KOPT-K1 (cell line): Measurements from ENCODE around the gene PRAF2.
A peak's percentile ranks its signal among the peaks of the same experiment; 100 is the strongest.

Experiments
- H3K27ac ChIP-seq: fragments of 200-600 bp; sonication (generic); 2 replicates; pipeline ENCODE4 v1.5.1; 2016; ENCODE audit warnings: antibody characterized with exemption, mild to moderate bottlenecking, low read depth, low read length; ENCODE audit not compliant: poor library complexity, severe bottlenecking
- H3K36me3 ChIP-seq: fragments of 200-600 bp; sonication (generic); 2 replicates; pipeline ENCODE4 v1.5.1; 2017; ENCODE audit warnings: antibody characterized with exemption, mild to moderate bottlenecking, low read length, moderate library complexity; ENCODE audit not compliant: insufficient read depth
- H3K9me3 ChIP-seq: fragments of 200-600 bp; sonication (generic); 2 replicates; pipeline ENCODE4 v1.5.1; 2017; ENCODE audit warnings: antibody characterized with exemption, low read length, mild to moderate bottlenecking; ENCODE audit not compliant: insufficient read depth, poor library complexity, severe bottlenecking

The PRAF2 gene

DNA sequence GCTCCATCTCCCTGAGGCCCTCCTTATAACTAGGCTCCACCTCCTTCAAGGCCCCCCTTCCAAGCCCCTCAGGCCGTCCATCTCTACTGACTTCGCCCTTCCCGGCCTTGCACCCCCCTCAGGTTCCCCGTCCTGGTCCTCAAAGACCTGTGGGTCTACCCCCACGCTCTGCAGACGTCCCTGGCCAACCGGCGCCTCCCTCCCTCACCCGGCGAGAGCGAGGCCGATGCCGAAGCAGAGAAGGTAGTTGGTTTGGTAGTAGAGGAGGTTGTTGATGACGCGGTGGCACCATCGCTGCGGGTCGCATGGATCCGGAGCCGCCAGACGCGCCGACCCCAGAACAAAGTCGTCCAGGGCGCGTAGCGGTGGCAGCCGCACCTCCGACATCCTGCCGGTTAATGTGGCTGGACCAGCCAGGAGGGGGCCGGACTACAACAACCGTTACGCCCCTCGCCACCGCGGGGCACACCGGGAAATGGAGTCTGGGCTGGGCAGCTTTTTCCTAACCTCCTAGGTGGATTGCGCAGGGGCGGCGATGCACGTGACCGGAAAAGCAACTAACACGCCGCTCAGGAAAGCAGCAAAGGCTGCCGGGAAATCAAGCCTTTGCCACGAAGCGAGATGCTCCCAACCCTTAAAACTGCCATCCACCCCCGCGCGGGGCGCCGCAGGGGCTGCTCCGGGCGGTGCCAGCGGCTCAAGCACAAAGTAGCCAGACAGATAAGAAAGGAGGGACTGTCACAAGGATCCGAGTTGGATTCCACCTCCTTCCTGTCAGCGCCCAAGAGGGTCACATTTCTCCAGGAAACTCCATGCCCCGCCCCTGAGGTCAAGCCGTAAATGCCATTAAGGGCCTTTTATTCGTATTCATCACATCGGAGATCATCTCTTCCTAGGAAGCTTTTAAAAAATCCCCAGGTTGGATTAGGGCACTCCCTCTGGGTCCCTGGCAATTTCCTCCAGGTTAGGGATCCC is at the start of gene PRAF2:
PRAF2 (minus strand) TSS at position 402 of the 975 bp plus-strand sequence; CDS start at position 387, 15 bp downstream.
- Histone ChIP-seq H3K36me3 (no peaks in the 10 kb centered on the region; the same call in 1 of the 2 replicates), H3K9me3 (no peaks in the 10 kb centered on the region), H3K27ac (peak within 1 kb of the TSS; percentile 61)

DNA sequence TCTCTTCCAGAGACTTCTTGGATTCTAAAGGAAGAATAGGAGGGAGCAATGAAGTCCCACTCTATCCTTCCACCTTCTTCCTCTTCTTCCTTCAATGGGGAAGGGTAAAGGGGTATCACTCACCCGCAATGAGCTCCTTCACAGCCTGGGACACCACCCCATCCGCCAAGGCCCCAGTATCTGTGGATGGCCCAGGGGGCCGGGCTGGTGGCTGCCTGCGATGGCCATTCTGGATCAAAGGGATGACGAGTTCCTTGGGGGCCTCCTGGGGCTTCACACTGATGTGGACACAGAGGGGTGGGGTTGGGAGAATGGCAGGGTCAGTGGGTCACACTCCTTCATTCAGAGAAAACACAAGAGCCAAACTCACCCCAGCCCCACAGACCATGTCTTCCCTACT is 48.7 kb upstream of the PRAF2 start:
- Histone ChIP-seq H3K9me3 (no peaks in the 10 kb centered on the region), H3K27ac (peak overlapping the region; percentile 70), H3K36me3 (peaks cover 25% of the 10 kb centered on the region; the same call in 1 of the 2 replicates)

DNA sequence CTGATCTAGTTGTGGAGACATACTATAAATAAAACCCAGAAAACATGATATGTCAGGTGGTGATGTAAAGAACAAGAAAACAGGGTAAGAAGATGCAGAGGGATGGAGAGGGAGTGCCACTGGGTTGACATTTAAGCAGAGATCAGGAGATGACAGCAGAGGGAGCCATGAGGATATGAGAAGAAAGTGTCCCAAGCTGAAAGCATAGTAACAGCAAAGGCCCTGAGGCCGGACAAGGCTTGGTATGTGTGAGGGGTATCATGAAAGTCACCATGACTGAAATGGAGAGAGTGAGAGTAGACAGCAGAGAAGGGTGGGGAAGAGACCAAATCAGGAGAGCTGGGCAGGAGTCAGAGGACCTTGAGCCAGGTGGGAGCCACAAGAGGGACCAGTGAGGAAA is 46.3 kb upstream of the PRAF2 start:
- H3K9me3 ChIP-seq = no peaks in the 10 kb centered on the region
- H3K36me3 ChIP-seq = peaks cover 46% of the 10 kb centered on the region; the same call in 1 of the 2 replicates
- no peak overlapping the region for H3K27ac ChIP-seq

GRCh38 chrX:49117581-49117980 is 43.8 kb upstream of the PRAF2 start:
- H3K36me3 ChIP-seq = peaks cover 63% of the 10 kb centered on the region; the same call in 1 of the 2 replicates
- no peak overlapping the region for H3K27ac ChIP-seq
- no peaks in the 10 kb centered on the region for H3K9me3 ChIP-seq

DNA sequence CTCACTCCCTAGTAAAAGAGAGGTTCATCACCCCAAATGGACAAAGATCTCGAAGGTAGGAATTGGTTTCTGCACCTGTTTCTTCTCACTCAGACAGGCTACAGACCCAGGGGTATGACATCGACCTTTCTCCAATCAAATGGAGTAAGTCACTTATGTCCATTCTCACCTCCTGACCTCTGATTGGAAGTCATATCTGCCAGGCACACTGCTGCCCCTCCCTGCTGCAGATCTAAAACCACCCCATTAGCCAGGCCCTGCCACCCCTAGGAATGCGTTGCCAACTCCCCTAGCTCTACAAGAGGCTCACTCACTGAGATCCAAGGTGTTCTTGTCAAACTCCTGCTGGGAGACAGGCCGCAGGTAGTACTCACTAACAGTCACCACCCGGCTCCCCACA is 42.9 kb upstream of the PRAF2 start:
- Histone ChIP-seq H3K9me3 (no peaks in the 10 kb centered on the region), H3K36me3 (peaks cover 71% of the 10 kb centered on the region; the same call in 1 of the 2 replicates), H3K27ac (no peak overlapping the region)

DNA sequence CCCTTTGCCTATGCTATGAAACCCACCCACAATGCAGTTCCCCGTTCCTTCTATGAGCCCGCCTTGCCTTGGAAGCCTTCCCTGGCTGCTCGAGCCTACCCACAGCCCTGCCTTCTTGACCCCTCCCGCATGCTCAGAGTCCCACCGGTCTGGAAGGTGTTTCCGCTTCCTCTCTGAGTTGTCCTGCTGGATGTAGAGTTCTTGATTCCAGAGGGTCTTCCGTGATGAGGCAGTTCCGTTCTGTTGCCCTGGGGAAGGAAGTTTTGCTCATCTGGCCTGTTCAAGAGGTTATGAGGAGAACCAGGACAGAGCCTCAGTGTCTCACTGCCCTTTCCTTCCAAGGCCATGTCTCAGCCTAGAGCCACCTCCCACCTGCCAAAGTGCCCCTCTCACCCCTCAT is 42.3 kb upstream of the PRAF2 start:
- no peak overlapping the region for H3K27ac ChIP-seq
- no peaks in the 10 kb centered on the region for H3K9me3 ChIP-seq
- H3K36me3 ChIP-seq = peaks cover 66% of the 10 kb centered on the region; the same call in 1 of the 2 replicates

- peaks cover 52% of the 10 kb centered on the region for H3K36me3 ChIP-seq
- H3K9me3 ChIP-seq = no peaks in the 10 kb centered on the region
- no peak overlapping the region for H3K27ac ChIP-seq
These were observed 38.0 kb upstream of the PRAF2 start for GRCh38 chrX:49111791-49112190.

DNA sequence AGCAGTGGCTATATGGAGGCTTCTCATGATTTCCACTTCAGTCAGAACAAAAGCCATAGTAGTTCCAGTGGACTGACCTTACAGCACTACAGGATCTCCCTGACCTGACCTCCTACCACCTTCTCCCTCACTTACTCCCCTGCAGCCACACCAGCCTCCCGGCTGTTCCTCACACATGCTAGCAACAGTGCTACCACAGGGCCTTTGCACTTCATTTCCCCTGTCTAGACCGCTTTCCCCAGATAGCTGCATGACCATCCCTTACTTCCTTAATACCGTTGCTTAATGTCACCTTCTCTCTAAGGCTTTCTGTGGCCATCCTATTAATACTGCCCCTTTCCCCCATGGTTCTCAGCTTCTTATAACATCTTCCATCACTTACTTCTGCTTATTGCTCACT is 36.6 kb upstream of the PRAF2 start:
- H3K9me3 ChIP-seq = no peaks in the 10 kb centered on the region
- H3K36me3 ChIP-seq = peaks cover 39% of the 10 kb centered on the region
- no peak overlapping the region for H3K27ac ChIP-seq

DNA sequence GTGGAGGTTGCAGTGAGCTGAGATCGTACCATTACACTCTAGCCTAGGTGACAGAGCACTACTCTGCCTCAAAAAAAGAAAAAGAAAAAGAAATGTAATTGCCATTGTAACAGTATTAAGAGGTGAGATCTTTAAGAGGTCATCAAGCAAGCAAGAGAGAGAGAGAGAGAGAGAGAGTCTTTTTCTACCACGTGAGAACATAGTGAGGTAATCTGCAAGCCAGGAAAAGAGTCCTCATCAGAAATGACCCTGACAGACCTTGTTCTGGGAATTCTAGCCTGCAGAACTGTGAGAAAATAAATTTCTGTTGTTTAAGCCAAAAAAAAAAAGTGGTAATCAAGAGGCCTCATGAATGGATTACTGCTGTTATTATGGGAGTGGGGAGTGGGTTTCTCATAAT is 34.8 kb upstream of the PRAF2 start:
- H3K9me3 ChIP-seq = no peaks in the 10 kb centered on the region
- H3K27ac ChIP-seq = no peak overlapping the region
- peaks cover 31% of the 10 kb centered on the region for H3K36me3 ChIP-seq

- Histone ChIP-seq H3K9me3 (no peaks in the 10 kb centered on the region), H3K36me3 (peaks cover 15% of the 10 kb centered on the region), H3K27ac (no peak overlapping the region)
These were observed 33.1 kb upstream of the PRAF2 start for GRCh38 chrX:49106930-49107329.

DNA sequence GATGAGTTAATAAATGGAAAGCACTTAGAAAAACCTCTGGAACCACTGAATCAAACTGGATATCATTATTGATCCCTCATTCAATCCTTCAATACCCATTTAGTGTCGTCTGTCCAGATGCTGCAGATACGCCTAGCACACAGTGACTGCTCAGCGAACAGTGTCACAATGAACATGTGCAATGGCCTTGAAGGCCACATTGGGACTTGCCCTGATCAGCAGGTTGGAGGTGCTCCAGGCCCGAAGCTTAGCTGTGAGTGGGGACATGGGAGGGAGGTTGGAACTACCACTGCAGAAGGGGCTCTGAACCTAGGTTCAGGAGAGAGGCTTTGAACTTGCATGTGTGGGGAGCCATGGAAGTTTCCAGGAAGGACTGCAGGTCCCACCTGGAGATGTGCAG is 32.5 kb upstream of the PRAF2 start:
- H3K27ac ChIP-seq = no peak overlapping the region
- no peaks in the 10 kb centered on the region for H3K9me3 ChIP-seq
- H3K36me3 ChIP-seq = peaks cover 11% of the 10 kb centered on the region

DNA sequence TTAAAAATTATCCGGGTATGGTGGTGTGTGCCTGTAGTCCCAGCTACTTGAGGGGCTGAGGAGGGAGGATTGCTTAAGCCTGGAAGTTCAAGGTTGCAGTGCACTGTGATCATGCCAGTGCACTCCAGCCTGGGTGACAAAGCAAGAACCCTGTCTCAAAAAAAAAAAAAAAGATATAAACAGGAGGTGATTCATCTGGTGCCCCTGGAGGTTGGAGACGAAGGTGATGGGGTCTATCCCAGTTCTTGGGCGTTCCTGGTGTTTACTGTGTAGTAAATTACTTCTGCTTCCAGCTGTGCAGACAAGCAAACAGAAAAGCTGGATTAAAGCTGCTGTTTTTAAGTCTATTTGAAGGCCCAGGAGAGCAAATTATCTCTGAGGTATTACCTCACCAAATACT is 29.8 kb upstream of the PRAF2 start:
- Histone ChIP-seq H3K27ac (no peak overlapping the region), H3K9me3 (no peaks in the 10 kb centered on the region), H3K36me3 (no peaks in the 10 kb centered on the region)

GRCh38 chrX:49102190-49102589 is 28.4 kb upstream of the PRAF2 start:
- no peak overlapping the region for H3K27ac ChIP-seq
- no peaks in the 10 kb centered on the region for H3K9me3 ChIP-seq
- H3K36me3 ChIP-seq = no peaks in the 10 kb centered on the region

DNA sequence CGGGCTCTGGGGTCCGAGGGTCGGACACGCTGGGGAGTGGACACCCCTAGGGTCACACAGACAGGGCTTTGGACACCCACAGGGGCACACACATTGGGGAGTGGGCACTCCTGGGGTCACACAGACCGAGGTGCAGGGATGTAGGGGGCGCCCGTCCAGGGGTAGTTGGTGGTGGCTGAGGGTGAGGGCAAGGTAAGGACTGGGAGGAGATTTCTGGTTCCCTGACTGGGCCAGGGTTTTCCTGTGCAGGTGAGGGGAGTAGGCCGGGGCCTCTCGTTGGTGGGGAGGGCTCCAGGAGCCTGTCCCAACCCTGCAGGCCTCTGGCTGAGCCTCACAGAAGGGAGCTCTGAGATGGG is 27.8 kb upstream of the PRAF2 start:
- H3K27ac ChIP-seq = peak overlapping the region; percentile 63

GRCh38 chrX:49100704-49101628 is 27.2 kb upstream of the PRAF2 start:
- peak overlapping the region; percentile 63 for H3K27ac ChIP-seq
- H3K9me3 ChIP-seq = no peaks in the 10 kb centered on the region
- no peaks in the 10 kb centered on the region for H3K36me3 ChIP-seq

More for the DNA sequence above, 27.8 kb upstream of the PRAF2 start:
- Histone ChIP-seq H3K36me3 (no peaks in the 10 kb centered on the region), H3K9me3 (no peaks in the 10 kb centered on the region)
